Endothelial cell of umbilical vein (primary cell): ENCODE measurements around the gene FKRP. TPM values are rescaled to one million over a fixed set of nuclear protein-coding genes. Genes with fewer than 3 reads are reported as not detected.
A peak's percentile ranks its signal among the peaks of the same experiment; 100 is the strongest.

ENCODE experiments used
- BruUV-seq: library from RNA; stranded (reverse); fragments of 400-500 nt; replicated peaks from 2 replicates; lab custom pipeline; 2021; lab: Mats Ljungman, UMichigan
- CTCF ChIA-PET: fragments of 300-600, 350-600 bp; sonication (Branson Sonifier 250); formaldehyde crosslinking; loops from one replicate; lab custom pipeline; 2021; ENCODE audit warnings: antibody characterized with exemption, inconsistent platforms; lab: Charles Lee
- POLR2A ChIA-PET: fragments of 300-600, 350-600 bp; sonication (Branson Sonifier 250); formaldehyde crosslinking; loops from one replicate; lab custom pipeline; 2021; ENCODE audit warnings: antibody characterized with exemption, inconsistent platforms; lab: Charles Lee
- DNase-seq: peaks from one replicate; pipeline ENCODE4 v3.0.0-alpha.2; 2011; ENCODE audit warnings: low read depth, low spot score
- FAIRE-seq: peaks from 2 replicates; lab custom pipeline; 2011; peaks lifted over from hg19 to GRCh38; lab: Jason Lieb, UNC
- H2AFZ ChIP-seq: 2 replicates; pipeline ENCODE4 v1.6.0; 2012; ENCODE audit warnings: low read depth, low read length, control low read depth, inconsistent platforms
- H3K27ac ChIP-seq: 2 replicates; pipeline ENCODE4 v1.5.1; 2011; ENCODE audit warnings: low read depth, mild to moderate bottlenecking, control low read depth, low read length, moderate library complexity; ENCODE audit not compliant: insufficient read depth
- H3K27me3 ChIP-seq, 2 experiments: 2 replicates each; pipeline versions ENCODE4 v1.6.0 to v1.6.1; 2011; ENCODE audit warnings: low read length in 2 of 2, mixed read lengths in 1 of 2; ENCODE audit not compliant: control insufficient read depth in 2 of 2, insufficient read depth in 2 of 2
- H3K36me3 ChIP-seq, 2 experiments: 2 replicates in 1 of 2; 3 replicates in 1 of 2; pipeline ENCODE4 v1.5.1; 2011; ENCODE audit warnings: low read length in 2 of 2, mild to moderate bottlenecking in 1 of 2, moderate library complexity in 1 of 2; ENCODE audit not compliant: control insufficient read depth in 2 of 2, insufficient read depth in 2 of 2; ENCODE audit errors: extremely low read depth in 1 of 2
- H3K4me1 ChIP-seq: 3 replicates; pipeline ENCODE4 v1.5.1; 2011; ENCODE audit warnings: mild to moderate bottlenecking, low read length; ENCODE audit not compliant: control insufficient read depth, insufficient read depth; ENCODE audit errors: extremely low read depth
- H3K4me2 ChIP-seq: 2 replicates; pipeline ENCODE4 v1.6.1; 2011; ENCODE audit warnings: low read length, control low read depth, mixed read lengths; ENCODE audit not compliant: insufficient read depth
- H3K4me3 ChIP-seq, 3 experiments: fragments of 200-600 bp in 1 of 3; sonication (generic), shearing (Covaris generic) in 1 of 3; replicated peaks in 1 of 3; 2 replicates each; pipeline ENCODE4 v1.5.1; 2011 to 2016; ENCODE audit warnings: control low read depth in 3 of 3, low read length in 3 of 3, mild to moderate bottlenecking in 2 of 3, inconsistent platforms in 1 of 3, low read depth in 1 of 3, moderate library complexity in 1 of 3; ENCODE audit not compliant: insufficient read depth in 1 of 3
- H3K79me2 ChIP-seq: 2 replicates; pipeline ENCODE4 v1.6.0; 2012; ENCODE audit warnings: low read length, inconsistent platforms; ENCODE audit not compliant: control insufficient read depth, insufficient read depth
- H3K9ac ChIP-seq: replicated peaks from 2 replicates; pipeline ENCODE3; 2011; ENCODE audit warnings: low read length, control low read depth; ENCODE audit not compliant: insufficient read depth; ENCODE audit errors: extremely low read depth
- H3K9me1 ChIP-seq: replicated peaks from 3 replicates; pipeline ENCODE4 v1.6.0; 2011; ENCODE audit warnings: mild to moderate bottlenecking, low read length; ENCODE audit not compliant: control insufficient read depth, insufficient read depth; ENCODE audit errors: extremely low read depth
- H3K9me3 ChIP-seq: replicated peaks from 2 replicates; pipeline ENCODE4 v1.5.1; 2012; ENCODE audit warnings: low read length, inconsistent platforms; ENCODE audit not compliant: control insufficient read depth, insufficient read depth
- H4K20me1 ChIP-seq: replicated peaks from 2 replicates; pipeline ENCODE3; 2011; ENCODE audit warnings: mild to moderate bottlenecking, low read length; ENCODE audit not compliant: control insufficient read depth, insufficient read depth; ENCODE audit errors: extremely low read depth
- EZH2 ChIP-seq: IDR thresholded peaks from 2 replicates; pipeline ENCODE4 v1.6.1; 2012; ENCODE audit warnings: borderline replicate concordance, low read depth, mild to moderate bottlenecking, moderate library complexity, low read length, inconsistent platforms; ENCODE audit not compliant: severe bottlenecking
- FOS ChIP-seq: IDR thresholded peaks from 2 replicates; pipeline ENCODE4 v1.6.1; 2011; ENCODE audit warnings: mild to moderate bottlenecking, low read length, moderate library complexity, borderline replicate concordance; ENCODE audit not compliant: insufficient read depth
- GATA2 ChIP-seq: IDR thresholded peaks from 2 replicates; pipeline ENCODE4 v1.7.0; 2011; ENCODE audit warnings: low read depth, mild to moderate bottlenecking, moderate library complexity, mixed read lengths, low read length; ENCODE audit not compliant: insufficient read length, insufficient read depth
- JUN ChIP-seq: IDR thresholded peaks from 2 replicates; pipeline ENCODE4 v1.6.1; 2011; ENCODE audit warnings: borderline replicate concordance, low read depth; ENCODE audit not compliant: insufficient read length, insufficient read depth
- MYC ChIP-seq: IDR thresholded peaks from one replicate; pipeline ENCODE4 v1.6.1; 2011; ENCODE audit warnings: mild to moderate bottlenecking, low read depth, low read length
- POLR2A ChIP-seq: IDR thresholded peaks from 2 replicates; pipeline ENCODE4 v1.6.1; 2012; ENCODE audit warnings: low read depth, mild to moderate bottlenecking, control low read depth, low read length
- POLR2AphosphoS5 ChIP-seq: IDR thresholded peaks from 2 replicates; pipeline ENCODE4 v1.6.1; 2012; ENCODE audit warnings: low read depth, mild to moderate bottlenecking, control low read depth, low read length, moderate library complexity; ENCODE audit not compliant: insufficient read depth
- dilution Hi-C: fragments of 300-500 bp; cut with MboI; formaldehyde crosslinking; loops from one replicate; pipeline ENCODE4 v1.15.0; 2019; ENCODE audit warnings: low sequenced_read_pairs; ENCODE audit not compliant: extremely low pct_ligation_motif_present
- intact Hi-C: fragments of 100-400 bp; cut with micrococcal nuclease; formaldehyde crosslinking; loops from one replicate; pipeline ENCODE4 v1.10.0; 2022
- polyA plus RNA-seq, 4 experiments: library from polyadenylated mRNA; depleted of rRNA in 3 of 4; stranded (reverse) in 3 of 4; unstranded in 1 of 4; fragments of >200 nt; gene quantifications; 2 replicates each; pipeline versions ENCODE4 v1.2.1 to v1.2.3, GENCODE V29; 2011 to 2012; ENCODE audit warnings: missing spikeins in 1 of 4
- total RNA-seq: library from RNA; stranded (reverse); gene quantifications from 2 replicates; pipeline ENCODE4 v1.2.3, GENCODE V29; 2021
- TF ChIP-seq, protein P1 (sequence below), 2 donors: IDR thresholded peaks; 1 replicate in 1 of 2; 2 replicates in 1 of 2; pipeline ENCODE4 v1.5.1; 2011; ENCODE audit warnings: low read length in 2 of 2, mild to moderate bottlenecking in 2 of 2, moderate library complexity in 2 of 2, control low read depth in 1 of 2, inconsistent platforms in 1 of 2, low read depth in 1 of 2; ENCODE audit not compliant: insufficient read depth in 1 of 2; ENCODE audit errors: extremely low read depth in 1 of 2
- TF ChIP-seq, protein P2 (sequence below): IDR thresholded peaks from 2 replicates; pipeline ENCODE4 v1.6.1; 2011; ENCODE audit not compliant: insufficient read depth, insufficient read length

FKRP gene
- total and polyA plus RNA-seq, 2 donors (not counting 3 experiments of a cell fraction or from before 2014, with no cell fraction given) = 31.5 to 32.8 TPM

DNA sequence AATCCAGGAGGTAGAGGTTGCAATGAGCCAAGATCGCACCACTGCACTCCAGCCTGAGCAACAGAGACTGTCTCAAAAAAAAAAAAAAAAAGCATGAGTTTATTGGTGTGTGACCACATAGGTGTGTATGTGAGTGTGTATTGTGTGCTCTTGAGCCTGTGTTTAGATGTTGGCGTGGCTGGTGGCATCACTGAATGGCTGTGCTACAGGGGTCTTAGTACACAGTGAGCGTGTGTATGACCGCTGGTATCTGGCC lies 40.1 kb downstream of the FKRP start:
- intact Hi-C loops = loop anchor here (1.0 to 5.0 kb wide), 4 partner anchors 31 to 471 kb away; partner anchors contain the start of gene CCDC9
- FAIRE-seq (no peak), DNase-seq (no peak)
- Histone ChIP-seq H3K9me1 (no peaks in the 10 kb centered on the region), H3K4me2 (peak overlapping the region; percentile 69), H3K79me2 (peaks cover 63% of the 10 kb centered on the region), H3K9me3 (no peaks in the 10 kb centered on the region), H3K4me3 (peak overlapping the region in 2 of 3 experiments; percentile 60 to 89), H3K4me1 (peaks cover 34% of the 10 kb centered on the region), H2AFZ (no peak overlapping the region), H4K20me1 (peaks cover 4% of the 10 kb centered on the region), H3K27ac (peak overlapping the region; percentile 98), H3K36me3 (peaks cover 12 to 16% of the 10 kb centered on the region in 2 experiments), H3K27me3 (no peaks in the 10 kb centered on the region), H3K9ac (peak overlapping the region; percentile 94)
- TF ChIP-seq, protein P1, sequence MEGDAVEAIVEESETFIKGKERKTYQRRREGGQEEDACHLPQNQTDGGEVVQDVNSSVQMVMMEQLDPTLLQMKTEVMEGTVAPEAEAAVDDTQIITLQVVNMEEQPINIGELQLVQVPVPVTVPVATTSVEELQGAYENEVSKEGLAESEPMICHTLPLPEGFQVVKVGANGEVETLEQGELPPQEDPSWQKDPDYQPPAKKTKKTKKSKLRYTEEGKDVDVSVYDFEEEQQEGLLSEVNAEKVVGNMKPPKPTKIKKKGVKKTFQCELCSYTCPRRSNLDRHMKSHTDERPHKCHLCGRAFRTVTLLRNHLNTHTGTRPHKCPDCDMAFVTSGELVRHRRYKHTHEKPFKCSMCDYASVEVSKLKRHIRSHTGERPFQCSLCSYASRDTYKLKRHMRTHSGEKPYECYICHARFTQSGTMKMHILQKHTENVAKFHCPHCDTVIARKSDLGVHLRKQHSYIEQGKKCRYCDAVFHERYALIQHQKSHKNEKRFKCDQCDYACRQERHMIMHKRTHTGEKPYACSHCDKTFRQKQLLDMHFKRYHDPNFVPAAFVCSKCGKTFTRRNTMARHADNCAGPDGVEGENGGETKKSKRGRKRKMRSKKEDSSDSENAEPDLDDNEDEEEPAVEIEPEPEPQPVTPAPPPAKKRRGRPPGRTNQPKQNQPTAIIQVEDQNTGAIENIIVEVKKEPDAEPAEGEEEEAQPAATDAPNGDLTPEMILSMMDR (IDR thresholded peaks at IDR 0.05; ENCODE audit: extremely low read depth in 1 of 2, insufficient read depth in 1 of 2, low read depth in 1 of 2, low read length in 2 of 2) = no peak
- TF ChIP-seq POLR2AphosphoS5 (no peak), JUN (no peak), MYC (no peak), POLR2A (no peak), EZH2 (no peak), GATA2 (no peak), FOS (no peak)
- TF ChIP-seq, protein P2, sequence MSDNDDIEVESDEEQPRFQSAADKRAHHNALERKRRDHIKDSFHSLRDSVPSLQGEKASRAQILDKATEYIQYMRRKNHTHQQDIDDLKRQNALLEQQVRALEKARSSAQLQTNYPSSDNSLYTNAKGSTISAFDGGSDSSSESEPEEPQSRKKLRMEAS = no peak
- no TSS peak for BruUV-seq
- CTCF ChIA-PET = interaction anchor here (1.8 to 6.7 kb wide), 4 partner anchors 16 to 55 kb away, joined by 5 to 63 read pairs (median 14); no protein-coding TSS in a partner anchor
- dilution Hi-C loops = no loop called here
- POLR2A ChIA-PET = interaction anchor here (0.9 kb wide), 1 partner anchor 27 kb away, joined by 5 read pairs; no protein-coding TSS in a partner anchor
